AG04450 (cell line): ENCODE results near the gene PTPRR. TPM values are rescaled to one million over a fixed set of nuclear protein-coding genes. Genes with fewer than 3 reads are reported as not detected.
"Not testable (repeated sequence)": the region's sequence is repeated elsewhere in the genome, so short reads cannot be mapped to it uniquely, and the experiment has no call there.

ENCODE experiments used
- CTCF ChIA-PET: fragments of 300-600, 350-600 bp; formaldehyde crosslinking; extraction: SDS; loops from one replicate; lab custom pipeline; 2022; ENCODE audit warnings: antibody characterized with exemption, inconsistent platforms; lab: Charles Lee
- POLR2A ChIA-PET: fragments of 350-600 bp; formaldehyde crosslinking; extraction: SDS; loops from one replicate; lab custom pipeline; 2021; ENCODE audit warnings: antibody characterized with exemption, inconsistent platforms; lab: Yijun Ruan, JAX
- DNase-seq: peaks from one replicate; pipeline ENCODE4 v3.0.0-alpha.2; 2011; ENCODE audit warnings: low read depth, low spot score
- H3K27ac ChIP-seq: one replicate; pipeline ENCODE4 v1.5.1; 2012; ENCODE audit warnings: low read depth, low read length, control low read depth
- H3K27me3 ChIP-seq: one replicate; pipeline ENCODE4 v1.6.0; 2012; ENCODE audit warnings: low read length; ENCODE audit not compliant: control insufficient read depth, insufficient read depth
- H3K4me3 ChIP-seq: 2 replicates; pipeline ENCODE4 v1.5.1; 2011; ENCODE audit warnings: mild to moderate bottlenecking, low read depth, low read length, control low read depth
- H3K9me3 ChIP-seq: 2 replicates; pipeline ENCODE4 v1.5.1; 2012; ENCODE audit warnings: low read length; ENCODE audit not compliant: control insufficient read depth, insufficient read depth
- polyA plus RNA-seq: library from polyadenylated mRNA; depleted of rRNA; stranded (reverse); fragments of >200 nt; gene quantifications from 2 replicates; pipeline ENCODE4 v1.2.3, GENCODE V29; 2011
- TF ChIP-seq, protein P1 (sequence below): IDR thresholded peaks from 2 replicates; pipeline ENCODE4 v1.5.1; 2011; ENCODE audit warnings: low read depth, low read length, control low read depth, inconsistent platforms

PTPRR gene
- polyA plus RNA-seq, 1 experiment: 0.07 TPM

- TF ChIP-seq, protein P1, sequence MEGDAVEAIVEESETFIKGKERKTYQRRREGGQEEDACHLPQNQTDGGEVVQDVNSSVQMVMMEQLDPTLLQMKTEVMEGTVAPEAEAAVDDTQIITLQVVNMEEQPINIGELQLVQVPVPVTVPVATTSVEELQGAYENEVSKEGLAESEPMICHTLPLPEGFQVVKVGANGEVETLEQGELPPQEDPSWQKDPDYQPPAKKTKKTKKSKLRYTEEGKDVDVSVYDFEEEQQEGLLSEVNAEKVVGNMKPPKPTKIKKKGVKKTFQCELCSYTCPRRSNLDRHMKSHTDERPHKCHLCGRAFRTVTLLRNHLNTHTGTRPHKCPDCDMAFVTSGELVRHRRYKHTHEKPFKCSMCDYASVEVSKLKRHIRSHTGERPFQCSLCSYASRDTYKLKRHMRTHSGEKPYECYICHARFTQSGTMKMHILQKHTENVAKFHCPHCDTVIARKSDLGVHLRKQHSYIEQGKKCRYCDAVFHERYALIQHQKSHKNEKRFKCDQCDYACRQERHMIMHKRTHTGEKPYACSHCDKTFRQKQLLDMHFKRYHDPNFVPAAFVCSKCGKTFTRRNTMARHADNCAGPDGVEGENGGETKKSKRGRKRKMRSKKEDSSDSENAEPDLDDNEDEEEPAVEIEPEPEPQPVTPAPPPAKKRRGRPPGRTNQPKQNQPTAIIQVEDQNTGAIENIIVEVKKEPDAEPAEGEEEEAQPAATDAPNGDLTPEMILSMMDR: no peak
- Histone ChIP-seq H3K9me3 (no peaks in the 10 kb centered on the region), H3K27ac (no peak overlapping the region), H3K27me3 (peaks cover 3% of the 10 kb centered on the region), H3K4me3 (no peak overlapping the region)
- CTCF ChIA-PET: interaction anchor here (1.0 to 2.5 kb wide), 2 partner anchors 11 to 14 kb away, joined by 3 to 11 read pairs; no protein-coding TSS in a partner anchor
- DNase-seq: no peak
- POLR2A ChIA-PET: no interaction called here
Measured at GRCh38 chr12:70744178-70744577, 176.4 kb downstream of the PTPRR start.

GRCh38 chr12:70741256-70741655 lies 179.3 kb downstream of the PTPRR start:
- no peak overlapping the region for H3K4me3 ChIP-seq
- DNase-seq: no peak
- TF ChIP-seq, protein P1: no peak
- no peaks in the 10 kb centered on the region for H3K9me3 ChIP-seq
- no peak overlapping the region for H3K27ac ChIP-seq
- ChIA-PET POLR2A (no interaction called here), CTCF (no interaction called here)
- peaks cover 3% of the 10 kb centered on the region for H3K27me3 ChIP-seq

DNA sequence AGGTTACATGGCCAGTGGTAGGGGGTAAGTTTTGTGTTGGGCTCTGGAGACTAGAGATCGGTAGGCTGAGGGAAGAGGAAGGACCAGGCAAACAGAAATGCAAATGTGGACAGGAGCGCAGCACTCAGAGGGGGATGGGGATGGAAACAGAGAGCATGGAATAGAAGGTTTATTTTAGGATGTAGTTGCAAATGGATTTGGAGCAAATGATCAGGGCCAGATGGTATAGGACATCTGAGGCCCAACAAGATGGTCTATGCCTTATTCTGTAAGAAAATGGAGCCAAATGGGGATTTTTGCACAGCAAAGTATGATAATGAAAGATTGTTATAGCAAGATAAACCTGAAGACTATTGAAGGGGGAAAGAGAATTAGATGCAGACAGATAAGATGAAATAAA lies 180.8 kb downstream of the PTPRR start:
- Histone ChIP-seq H3K27me3 (peaks cover 3% of the 10 kb centered on the region), H3K9me3 (no peaks in the 10 kb centered on the region), H3K27ac (no peak overlapping the region), H3K4me3 (no peak overlapping the region)
- POLR2A ChIA-PET: no interaction called here
- CTCF ChIA-PET: interaction anchor here (1.0 kb wide), 1 partner anchor 11 kb away, joined by 4 read pairs; no protein-coding TSS in a partner anchor
- no peak for DNase-seq
- TF ChIP-seq, protein P1: no peak

DNA sequence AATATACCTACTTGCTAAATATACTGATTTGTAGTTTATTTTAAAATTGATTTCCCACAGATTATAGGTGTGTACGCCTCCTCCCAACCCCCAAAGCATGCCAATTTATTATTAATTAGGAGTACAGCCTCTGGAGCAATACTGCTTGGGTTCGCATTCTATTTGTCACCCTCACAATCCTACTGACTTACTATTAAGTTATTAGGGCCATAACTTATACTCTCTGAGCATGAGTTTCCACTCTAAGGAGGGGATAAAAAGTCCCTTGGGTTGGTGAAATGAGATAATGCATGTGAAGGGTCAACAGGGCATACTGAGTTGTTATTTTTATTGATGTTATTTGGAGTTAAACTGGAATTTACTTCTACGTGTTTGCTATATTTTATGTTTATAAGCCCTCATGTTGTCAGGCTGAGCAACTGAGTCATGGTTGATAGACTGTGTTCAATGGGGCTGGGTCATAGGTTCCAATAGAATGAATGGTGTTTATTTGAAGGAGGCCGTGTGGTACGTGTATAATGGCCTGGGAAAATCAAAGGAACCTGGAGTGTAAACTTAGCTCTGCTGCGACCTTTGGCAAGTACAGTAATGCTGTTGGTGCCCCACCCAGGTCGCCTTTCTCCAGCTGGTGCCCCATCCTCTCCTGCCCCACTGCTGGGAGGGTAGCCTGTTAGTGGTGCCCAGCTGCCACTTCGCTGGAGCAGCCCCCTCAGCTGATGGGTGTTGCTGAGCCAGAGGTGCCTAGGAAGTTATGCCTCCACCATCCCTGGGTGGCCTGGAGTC lies 184.0 kb downstream of the PTPRR start:
- TF ChIP-seq, protein P1: no peak
- CTCF ChIA-PET: no interaction called here
- POLR2A ChIA-PET: no interaction called here
- H3K4me3 ChIP-seq: no peak overlapping the region
- H3K27me3 ChIP-seq: peaks cover 3% of the 10 kb centered on the region
- no peak for DNase-seq
- no peaks in the 10 kb centered on the region for H3K9me3 ChIP-seq
- H3K27ac ChIP-seq: no peak overlapping the region

- POLR2A ChIA-PET, H3K27ac ChIP-seq, H3K27me3 ChIP-seq, H3K4me3 ChIP-seq, DNase-seq, H3K9me3 ChIP-seq: not testable (repeated sequence)
- CTCF ChIA-PET: interaction anchor here (0.6 kb wide), 1 partner anchor 71 kb away, joined by 3 read pairs; no protein-coding TSS in a partner anchor
Measured at GRCh38 chr12:70735197-70735596, 185.3 kb downstream of the PTPRR start.
